HS-5 (cell line): ENCODE data around the gene EVA1C.
"Not testable (repeated sequence)": the region's sequence is repeated elsewhere in the genome, so short reads cannot be mapped to it uniquely, and the experiment has no call there.

ENCODE experiments used
- DNase-seq: peaks from one replicate; pipeline ENCODE4 v3.0.0-alpha.2; 2012; ENCODE audit warnings: low read depth

The EVA1C gene

DNA sequence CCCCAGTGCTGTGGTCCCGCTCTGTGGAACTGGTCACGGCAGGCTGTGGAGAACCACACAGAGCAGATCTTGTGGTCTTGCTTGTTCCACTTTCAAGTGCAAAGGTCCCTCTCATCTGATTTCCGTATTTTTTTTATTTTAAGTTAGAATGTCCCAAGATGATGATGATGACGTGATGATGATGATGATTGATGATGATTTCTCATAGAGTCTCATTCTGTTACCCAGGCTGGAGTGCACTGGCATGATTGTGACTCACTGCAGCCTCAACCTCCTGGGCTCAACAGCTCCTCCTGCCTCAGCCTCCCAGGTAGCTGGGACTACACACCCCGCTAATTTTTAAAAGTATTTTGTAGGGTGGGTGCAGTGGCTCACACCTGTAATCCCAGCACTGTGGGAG is 12.2 kb downstream of the EVA1C start:
- DNase-seq = no peak

DNA sequence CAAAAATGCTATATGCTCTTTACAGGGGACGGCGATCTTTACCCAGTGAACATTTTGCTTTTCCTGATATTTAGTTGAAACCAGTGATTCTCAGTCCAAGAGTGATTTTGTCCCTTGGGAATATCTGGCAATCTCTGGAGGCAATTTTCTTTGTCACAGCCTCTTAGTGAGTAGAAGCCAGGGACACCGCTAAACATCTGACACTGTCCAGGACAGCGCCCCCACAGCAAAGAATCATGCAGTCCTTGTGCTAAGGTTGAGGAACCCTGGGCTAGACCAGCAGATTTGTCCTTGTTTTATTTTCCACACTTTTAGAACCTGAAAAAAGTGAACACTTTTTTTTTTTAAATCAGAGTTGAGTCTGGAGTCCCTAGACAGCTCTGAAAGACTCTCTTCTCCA is 13.1 kb downstream of the EVA1C start:
- no peak for DNase-seq

DNA sequence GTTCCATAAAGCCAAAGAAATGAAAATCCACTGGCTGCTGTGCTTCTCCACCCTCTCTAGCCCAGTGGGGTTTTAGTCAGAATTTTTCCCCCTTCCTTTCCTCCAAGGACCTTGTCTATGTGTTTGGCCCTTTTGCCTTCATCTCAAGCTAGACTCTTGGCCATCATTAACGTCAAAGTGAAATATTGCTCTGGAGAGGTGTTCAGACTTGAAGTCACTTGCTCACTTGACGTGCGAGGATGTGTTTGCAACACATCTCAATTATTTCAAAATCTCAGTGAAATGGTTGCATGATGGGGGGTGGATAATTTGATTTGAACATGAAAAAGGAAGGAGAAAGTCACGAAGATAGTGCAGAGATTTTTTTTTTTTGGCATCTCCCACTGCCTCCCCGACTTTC is 13.6 kb downstream of the EVA1C start:
- no peak for DNase-seq

DNA sequence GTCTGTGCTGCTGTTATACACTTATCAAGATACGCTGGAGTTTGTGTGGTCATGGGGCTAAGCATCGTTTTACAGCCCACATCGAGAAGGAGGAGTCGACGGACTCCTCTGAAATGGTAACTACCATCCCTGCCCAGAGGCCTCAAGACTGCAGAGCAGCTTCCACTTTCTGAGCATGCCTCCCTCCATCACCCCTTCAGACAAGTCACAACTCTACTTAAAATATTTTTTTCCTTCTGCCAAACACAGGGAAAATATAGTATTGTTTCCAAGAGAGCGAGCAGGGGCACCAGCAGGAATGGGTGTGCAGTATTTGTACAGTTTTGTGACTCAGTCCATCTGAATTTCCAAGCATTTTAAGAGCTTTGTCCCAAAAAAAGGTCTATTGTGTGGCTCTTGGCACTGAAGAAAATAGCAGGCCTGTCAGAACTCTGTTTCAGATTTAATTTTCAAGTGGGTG is 14.1 kb downstream of the EVA1C start:
- DNase-seq = no peak

DNA sequence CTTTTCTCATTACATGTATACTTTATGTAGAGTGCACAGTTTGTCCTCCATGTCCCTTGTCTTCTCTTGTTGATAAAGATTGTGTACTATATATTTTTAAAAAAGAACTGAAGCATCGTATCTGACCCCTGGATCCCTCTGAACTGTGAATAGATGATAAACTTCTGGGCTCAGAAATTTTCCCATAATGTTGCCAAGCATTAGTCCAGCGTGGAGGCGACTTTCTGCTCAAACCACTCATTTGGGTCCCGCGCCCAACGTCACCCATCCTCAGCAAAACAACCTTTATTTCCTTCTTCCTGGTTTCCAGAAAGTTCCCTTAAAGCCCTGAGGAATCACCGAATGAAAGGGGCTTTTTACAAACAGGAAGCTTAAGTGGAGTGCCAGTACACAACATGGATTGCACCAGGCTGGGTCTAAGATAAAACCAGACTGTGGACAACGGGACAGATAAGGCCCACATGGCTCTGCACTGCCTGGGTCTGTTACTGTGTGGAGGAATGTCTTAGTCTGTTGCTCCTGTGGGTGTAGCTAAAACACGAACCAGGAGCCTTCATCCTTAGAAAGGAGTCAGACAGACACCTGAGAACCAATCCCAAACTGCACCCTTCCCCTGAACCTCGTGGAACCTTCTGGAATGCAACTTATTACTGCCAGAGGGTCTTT is 15.6 kb downstream of the EVA1C start:
- DNase-seq = no peak

DNA sequence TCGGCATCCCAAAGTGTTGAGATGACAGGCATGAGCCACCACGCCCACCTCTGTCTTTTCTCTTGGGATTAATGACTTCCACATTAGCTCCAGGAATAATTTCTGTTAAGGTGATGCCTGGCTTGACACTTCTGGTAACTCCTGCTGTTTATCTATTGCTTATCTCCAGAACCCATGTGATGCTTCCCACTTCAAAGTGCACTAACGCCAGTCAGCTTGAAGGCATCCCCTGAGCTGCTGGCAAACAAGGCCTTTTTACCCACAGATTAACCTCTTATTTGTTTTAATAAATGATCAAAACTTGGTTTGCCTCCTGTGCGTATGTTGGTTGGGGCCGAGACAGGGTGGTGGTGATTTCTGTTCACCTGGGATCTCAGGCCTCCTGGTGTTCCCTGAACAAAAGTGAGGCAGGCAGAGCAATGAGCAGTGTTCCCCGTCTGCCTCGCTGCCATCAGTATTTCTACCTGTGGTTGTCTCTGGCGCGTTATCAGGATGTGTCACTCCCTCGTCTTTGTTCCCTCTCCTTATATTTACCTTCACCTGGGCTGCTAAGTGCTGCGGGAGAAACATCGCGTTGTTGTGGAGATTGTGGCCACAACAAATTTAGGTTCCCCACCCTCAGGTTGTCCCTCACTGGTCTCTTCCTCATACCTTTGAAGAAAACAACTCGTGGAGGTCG is 20.6 kb downstream of the EVA1C start:
- DNase-seq = not testable (repeated sequence)

DNA sequence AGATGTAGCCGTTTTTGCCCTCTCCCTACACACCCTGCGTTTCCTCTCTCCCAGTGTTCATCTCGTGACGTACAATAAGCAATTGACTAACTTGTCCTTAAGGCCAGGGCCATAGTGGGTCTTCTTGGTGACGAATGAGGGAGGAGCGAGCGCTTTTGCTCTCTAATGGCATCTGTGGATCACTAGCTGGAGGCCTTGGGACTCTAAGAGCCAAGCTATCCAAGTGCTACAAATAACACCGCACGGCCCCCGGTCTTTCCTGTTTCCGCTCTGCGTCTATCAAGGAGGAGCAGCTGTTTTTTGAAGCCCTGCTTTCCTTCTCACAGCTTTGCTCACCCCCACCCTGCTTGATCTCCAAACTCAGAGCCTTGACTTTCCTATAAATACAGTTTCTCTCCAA is 25.2 kb downstream of the EVA1C start:
- DNase-seq = no peak

DNA sequence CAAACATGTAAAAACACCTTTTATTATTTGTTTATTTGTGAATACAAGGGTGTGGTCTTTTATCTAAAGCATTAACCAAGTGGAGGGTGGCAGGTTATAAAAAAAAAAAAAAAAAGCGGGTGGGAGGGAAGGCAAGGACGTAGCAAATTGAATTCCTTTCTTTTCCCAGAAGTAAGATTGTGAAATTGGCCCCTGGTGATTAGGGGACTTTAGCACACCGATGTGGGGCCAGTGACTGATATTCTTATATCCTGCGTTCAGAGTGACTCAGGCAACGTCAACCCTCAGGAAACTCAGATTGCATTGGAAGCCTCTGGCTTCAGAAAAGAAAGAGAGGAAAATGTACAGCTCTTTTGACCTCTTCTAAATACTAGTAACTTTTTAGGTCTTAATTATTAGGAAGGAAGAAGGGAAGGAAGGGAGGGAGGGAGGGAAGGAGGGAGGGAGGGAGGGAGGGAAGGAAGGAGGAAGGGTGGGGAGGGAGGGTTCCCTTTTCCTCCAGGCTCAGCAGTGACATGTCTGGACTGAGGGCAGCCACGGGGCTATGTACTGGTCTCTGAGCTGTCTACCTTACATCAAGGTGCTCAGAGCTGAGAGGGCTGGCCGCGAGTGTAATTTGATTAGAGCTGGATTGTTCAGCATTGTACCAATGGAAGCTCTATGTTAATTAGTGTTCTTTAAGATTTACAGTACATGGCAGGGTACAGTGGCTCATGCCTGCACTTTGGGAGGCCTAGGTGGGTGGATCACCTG is 30.2 kb downstream of the EVA1C start:
- DNase-seq = no peak

DNA sequence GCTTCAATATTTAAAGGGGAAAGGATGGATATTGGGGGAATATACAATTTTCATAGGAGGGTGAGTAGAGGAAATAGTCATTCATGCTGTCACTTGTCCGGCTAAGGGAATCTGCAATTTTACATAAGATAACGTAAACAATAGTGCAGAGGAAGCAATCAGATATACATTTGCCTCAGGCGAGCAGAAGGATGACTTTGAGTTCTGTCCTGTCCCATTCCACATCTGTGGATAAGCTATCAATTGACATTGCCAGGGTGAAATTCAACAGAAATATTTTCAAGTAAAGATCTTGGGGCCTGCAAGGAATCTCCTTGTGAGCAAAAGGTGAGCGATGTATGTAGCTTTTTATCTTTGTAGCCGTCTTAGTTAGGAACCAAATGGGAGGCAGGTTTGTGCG is 32.6 kb downstream of the EVA1C start:
- no peak for DNase-seq

DNA sequence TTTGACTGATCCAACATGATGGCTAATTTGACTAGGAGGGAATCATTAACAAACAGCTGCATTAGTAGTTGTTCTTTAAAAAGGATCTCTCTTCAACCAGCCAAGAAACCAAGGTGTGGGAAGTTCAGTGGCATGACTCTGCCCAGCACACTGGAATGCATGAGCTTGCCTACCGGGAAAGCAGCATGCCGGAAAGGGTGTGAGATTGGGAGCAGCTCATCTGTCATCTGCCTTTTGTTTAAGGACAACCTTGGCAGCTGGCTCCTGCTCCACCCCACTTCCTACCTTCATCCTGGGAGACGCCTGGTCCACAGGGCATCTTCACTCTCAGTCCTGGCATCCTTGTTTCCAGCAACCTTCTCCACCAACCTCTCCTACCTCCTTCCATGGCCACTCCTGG is 33.9 kb downstream of the EVA1C start:
- DNase-seq = not testable (repeated sequence)

DNA sequence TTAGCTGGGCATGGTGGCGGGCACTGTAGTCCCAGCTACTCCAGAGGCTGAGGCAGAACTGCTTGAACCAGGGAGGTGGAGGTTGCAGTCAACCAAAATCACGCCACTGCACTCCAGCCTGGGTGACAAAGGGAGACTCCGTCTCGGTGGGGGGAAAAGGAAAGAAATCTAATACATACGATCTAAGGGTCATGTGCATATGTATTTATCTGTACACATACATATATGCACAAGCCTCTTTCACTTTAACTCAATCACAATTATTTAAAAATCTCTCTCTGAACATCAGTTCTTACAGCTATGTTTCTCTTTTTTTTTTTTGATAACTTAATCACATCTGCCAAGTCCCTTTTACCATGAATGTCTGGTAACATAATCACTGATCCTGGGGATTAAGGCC is 34.7 kb downstream of the EVA1C start:
- no peak for DNase-seq

DNA sequence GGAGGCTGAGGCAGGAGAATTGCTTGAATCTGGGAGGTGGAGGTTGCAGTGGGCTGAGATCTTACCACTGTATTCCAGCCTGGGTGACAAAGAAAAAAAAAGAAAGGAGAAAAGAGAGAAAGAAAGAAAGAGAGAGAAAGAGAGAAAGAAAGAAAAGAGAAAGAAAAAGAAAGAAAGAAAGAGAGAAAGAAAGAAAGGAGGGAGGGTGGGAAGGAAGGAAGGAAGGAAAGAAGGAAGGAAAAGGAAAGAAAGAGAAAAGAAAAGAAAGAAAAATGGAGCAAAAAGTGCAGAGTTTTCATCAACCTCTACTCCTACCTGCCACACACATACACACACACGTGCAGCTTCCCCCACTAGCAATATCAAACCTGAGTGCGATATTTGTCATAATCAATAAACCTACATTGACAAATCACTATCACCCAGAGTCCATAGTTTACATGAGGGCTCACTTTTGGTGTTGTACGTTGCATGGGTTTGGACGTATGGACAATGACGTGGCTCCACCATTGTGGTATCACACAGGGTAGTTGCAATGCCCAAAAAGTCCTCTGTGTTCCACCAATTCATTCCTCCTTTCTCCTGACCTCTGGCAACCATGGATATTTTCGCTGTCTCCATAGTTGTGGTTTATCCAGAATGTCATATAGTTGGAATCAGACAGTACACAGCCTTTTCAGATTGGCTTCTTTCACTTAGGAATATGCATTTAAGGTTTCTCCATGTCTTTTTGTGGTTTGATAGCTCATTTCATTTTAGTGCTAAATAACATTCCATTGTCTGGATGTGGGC is 36.5 kb downstream of the EVA1C start:
- DNase-seq = no peak

DNA sequence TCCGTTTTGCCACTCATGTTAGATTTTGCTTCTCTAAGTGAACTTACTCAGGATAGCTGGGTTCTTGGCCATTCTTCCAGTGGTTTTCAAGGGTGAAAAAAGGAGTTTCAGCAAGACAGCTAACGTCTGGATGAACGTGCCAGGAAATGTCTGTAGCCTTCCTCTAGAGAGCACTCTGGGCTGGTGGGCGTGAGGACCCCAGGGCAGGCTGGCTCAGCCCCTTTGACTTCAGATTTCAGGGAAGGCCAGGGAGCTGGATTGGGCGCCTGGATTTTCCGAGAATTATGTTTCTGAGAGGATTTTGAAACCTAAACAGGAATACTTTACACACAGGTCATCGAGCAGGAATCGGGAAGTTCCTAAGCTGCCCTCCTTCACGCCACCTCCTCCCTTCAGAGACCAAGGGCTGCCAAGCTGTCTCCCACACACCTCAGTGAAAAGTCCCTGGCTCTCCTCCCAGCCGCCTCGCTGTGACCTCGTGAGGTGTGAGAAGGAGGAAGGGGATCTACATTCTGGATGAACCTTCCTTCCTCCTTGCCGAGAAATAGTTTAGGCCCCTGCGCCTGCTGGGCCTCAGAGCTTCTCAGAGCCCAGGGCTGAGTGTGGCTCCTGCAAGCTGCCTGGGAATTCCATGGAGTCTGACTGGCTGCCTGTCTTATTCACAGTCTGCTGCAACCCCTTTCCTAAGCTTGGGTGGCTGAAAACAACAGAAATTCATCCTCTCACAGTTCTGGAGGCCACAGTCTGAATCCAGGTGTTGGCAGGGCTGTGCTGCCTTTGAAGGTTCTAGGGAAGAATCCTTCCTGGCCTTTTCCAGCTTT is 38.6 kb downstream of the EVA1C start:
- not testable (repeated sequence) for DNase-seq

DNA sequence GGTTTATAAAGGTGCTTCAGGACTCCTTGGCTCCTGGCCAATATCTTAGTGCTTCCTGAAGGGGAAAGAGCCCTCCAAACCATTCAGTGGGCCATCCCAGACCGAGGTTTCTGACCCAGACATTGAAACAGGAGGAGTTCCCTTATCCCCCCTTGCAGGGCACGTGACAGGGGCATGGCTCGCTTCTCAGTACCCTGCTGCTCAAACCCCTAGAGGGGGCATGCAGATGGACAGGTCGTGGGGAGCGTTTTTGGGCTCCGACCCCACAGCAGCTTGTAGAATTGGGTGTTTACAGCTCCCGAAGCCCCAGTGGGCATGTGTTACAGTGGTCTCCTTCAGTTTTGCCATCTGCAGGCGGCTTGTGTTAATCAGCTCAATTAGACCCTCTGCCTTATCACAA is 39.7 kb downstream of the EVA1C start:
- not testable (repeated sequence) for DNase-seq

DNA sequence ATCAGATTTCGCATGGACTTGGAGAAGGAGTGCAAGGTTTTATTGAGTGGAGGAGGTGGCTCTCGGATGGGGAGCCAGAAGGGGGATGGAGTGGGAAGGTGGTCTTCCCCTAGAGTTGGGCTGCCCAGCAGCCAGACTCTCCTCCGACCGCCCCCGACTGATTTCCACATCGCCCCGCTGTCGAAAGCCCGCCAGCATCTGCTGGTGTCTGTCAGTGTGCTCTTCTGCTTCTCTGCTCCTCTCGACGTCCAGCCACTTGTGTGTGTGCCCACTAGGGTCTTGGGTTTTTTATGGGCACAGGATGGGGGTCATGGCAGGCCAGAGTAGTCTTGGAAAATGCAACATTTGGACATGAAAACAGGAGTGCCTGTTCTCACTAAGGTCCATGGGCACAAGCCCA is 40.1 kb downstream of the EVA1C start:
- no peak for DNase-seq

DNA sequence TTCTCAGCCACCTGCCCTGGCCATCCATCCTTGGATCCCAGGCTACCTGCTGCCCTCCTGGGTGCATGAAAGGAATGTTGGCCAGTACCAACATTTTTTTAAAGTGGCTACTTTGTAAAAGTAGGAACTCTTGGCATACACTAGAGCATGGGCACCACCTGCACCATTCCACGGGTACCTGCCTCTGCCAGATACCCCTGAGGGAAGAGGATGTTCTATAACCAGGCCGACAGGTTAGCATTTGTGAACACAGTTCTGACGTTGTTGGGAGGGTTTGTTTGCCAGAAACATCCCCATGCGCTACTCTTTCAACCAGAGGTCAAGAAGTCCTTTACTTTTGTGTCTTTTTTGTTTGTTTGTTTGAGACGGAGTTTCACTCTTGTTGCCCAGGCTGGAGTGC is 43.0 kb downstream of the EVA1C start:
- DNase-seq = no peak

DNA sequence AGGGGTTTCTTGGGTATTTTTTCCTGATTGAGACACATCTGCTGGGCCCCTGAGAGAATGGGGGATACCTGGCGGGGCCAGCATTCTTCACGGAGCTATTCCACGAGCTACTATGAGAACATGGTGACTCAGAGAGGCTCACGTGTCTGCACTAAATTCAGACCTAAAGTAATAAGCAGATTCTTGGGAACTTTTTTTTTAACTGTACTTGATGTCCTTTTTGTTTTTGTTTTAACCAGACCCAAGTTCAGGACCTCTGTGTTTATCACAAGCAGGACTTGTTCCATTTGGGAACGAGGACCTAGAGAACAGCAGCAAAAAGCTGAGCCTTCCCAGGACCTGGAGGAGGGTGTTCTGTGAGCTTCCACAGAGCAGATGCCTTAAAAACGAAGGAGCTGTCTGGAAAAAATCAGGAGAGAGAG is 44.0 kb downstream of the EVA1C start:
- DNase-seq = no peak

DNA sequence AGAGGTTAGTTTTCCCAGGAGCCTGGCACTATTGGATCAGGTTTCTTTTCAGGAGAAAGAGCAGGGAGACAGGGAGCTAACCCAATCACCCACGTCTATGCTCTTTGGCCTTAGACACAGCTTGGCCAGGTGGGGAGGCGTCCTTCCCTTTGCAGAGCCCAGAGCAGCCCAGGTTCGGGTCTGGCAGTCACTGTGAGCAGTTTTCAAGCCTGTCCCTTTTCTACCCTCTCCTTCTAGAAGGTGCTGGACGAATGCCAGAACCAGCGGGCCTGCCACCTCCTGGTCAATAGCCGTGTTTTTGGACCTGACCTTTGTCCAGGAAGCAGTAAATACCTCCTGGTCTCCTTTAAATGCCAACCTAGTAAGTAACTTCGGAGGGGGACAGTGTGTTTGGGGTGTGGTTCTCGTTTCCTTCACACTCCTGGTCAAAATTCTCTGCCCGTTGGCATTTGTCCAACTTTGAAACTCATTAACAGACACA is 44.9 kb downstream of the EVA1C start:
- DNase-seq = no peak

DNA sequence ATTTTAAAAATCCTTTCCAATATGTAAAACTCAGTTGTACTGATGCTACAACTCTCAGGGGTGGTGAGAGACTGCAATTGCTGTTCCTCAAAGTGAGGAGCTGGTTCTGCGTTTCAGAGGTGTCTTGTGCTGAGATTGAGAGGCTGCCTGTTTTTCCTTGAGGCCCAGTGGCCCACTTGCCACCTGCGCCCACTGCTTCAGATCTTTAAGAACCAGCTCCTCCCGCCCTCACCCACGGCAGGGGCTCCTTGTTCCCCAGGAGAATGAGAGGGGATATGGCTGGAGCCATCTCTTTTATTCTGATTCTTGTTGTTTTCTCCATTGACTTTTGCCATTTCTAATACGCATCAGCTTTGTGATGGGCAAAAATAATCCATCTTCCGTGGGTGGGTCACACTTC is 45.5 kb downstream of the EVA1C start:
- no peak for DNase-seq

DNA sequence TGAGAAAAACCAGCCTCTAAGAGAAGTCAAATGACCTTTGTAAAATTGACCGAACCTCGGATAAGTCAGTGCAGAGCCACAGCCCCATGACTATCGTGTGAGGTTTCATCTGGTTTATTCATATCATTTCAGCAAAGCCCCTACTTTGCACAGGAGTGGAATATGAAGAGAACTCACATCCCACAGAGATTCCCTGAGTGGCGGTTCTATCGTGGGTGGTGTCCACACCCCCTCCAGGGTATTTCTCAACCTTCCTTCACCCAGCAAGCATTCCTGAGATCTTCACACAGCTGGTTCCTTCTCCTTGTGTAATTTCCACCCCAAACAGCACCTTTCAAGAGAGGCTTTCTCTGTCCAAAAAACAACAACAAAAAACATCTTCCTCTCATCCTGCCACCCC is 47.5 kb downstream of the EVA1C start:
- DNase-seq = no peak

DNA sequence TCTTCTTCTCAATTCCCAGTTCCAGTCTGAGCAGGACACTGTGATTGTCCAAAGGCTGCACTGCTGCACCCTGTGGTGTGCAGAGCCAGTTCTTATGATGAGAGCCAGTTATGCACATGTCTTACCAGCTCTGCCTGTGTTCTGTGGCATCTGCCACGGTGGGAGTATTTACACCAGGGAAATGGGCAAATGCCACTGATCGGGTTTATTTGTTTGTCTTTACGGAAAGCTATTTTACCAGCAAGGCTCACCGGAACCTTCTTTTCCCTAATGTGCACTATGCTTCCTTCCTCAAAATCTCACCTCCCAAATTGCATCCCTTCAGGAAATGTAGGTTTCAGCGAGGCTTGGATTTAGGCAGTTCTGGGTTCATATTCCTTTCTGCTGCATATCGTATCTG is 49.0 kb downstream of the EVA1C start:
- no peak for DNase-seq
